Measurements from ENCODE around the gene ASS1.

Gene ASS1

GRCh38 chr9:130513078-130513477 is 68.3 kb downstream of the ASS1 start:
- H3K36me3 ChIP-seq (replicated peaks; ENCODE audit: insufficient read depth, low read length): no peaks in the 10 kb centered on the region
- TF ChIP-seq CTCF (IDR thresholded peaks at IDR 0.05; ENCODE audit: low read length) (no peak), EZH2 (optimal IDR thresholded peaks at IDR 0.05; ENCODE audit: low read depth, low read length) (no peak), EZH2phosphoT487 (IDR thresholded peaks at IDR 0.05; ENCODE audit: low read length) (no peak)
- no peak overlapping the region for H2AFZ ChIP-seq (ENCODE audit: low read length)
- H3K79me2 ChIP-seq (ENCODE audit: low read length): no peaks in the 10 kb centered on the region
- H4K20me1 ChIP-seq (ENCODE audit: insufficient read depth, low read length): no peaks in the 10 kb centered on the region
- H3K4me2 ChIP-seq (ENCODE audit: low read depth, low read length): no peak overlapping the region
- no peak overlapping the region for H3K27ac ChIP-seq (ENCODE audit: low read length)
- no peaks in the 10 kb centered on the region for H3K9me2 ChIP-seq (replicated peaks; ENCODE audit: insufficient read depth, low read length)
- DNase-seq: no peak
- no peak overlapping the region for H3K4me3 ChIP-seq (ENCODE audit: low read length)
- no peak overlapping the region for H3K9ac ChIP-seq (ENCODE audit: low read length)
- no peaks in the 10 kb centered on the region for H3K9me3 ChIP-seq (replicated peaks; ENCODE audit: insufficient read depth, low read length)
- peaks cover 59% of the 10 kb centered on the region for H3K27me3 ChIP-seq (replicated peaks; ENCODE audit: insufficient read depth, low read length)
- no peaks in the 10 kb centered on the region for H3K4me1 ChIP-seq (ENCODE audit: low read length)
- H3F3A ChIP-seq (ENCODE audit: insufficient read depth, low read length): no peaks in the 10 kb centered on the region

- Histone ChIP-seq H3K9me2 (replicated peaks; ENCODE audit: insufficient read depth, low read length) (no peaks in the 10 kb centered on the region), H3K27me3 (replicated peaks; ENCODE audit: insufficient read depth, low read length) (peaks cover 63% of the 10 kb centered on the region), H3K79me2 (ENCODE audit: low read length) (no peaks in the 10 kb centered on the region), H3K4me3 (ENCODE audit: low read length) (no peak overlapping the region), H3K4me1 (ENCODE audit: low read length) (no peaks in the 10 kb centered on the region), H4K20me1 (ENCODE audit: insufficient read depth, low read length) (no peaks in the 10 kb centered on the region), H3K9ac (ENCODE audit: low read length) (no peak overlapping the region), H3K9me3 (replicated peaks; ENCODE audit: insufficient read depth, low read length) (no peaks in the 10 kb centered on the region), H3K36me3 (replicated peaks; ENCODE audit: insufficient read depth, low read length) (no peaks in the 10 kb centered on the region), H3F3A (ENCODE audit: insufficient read depth, low read length) (no peaks in the 10 kb centered on the region), H3K27ac (ENCODE audit: low read length) (no peak overlapping the region), H3K4me2 (ENCODE audit: low read depth, low read length) (no peak overlapping the region), H2AFZ (ENCODE audit: low read length) (no peak overlapping the region)
- no peak for DNase-seq
- TF ChIP-seq CTCF (IDR thresholded peaks at IDR 0.05; ENCODE audit: low read length): no peak
- TF ChIP-seq EZH2 (optimal IDR thresholded peaks at IDR 0.05; ENCODE audit: low read depth, low read length): no peak
- no peak for TF ChIP-seq EZH2phosphoT487 (IDR thresholded peaks at IDR 0.05; ENCODE audit: low read length)
These were observed 73.5 kb downstream of the ASS1 start for GRCh38 chr9:130518233-130518632.

GRCh38 chr9:130518943-130519799 is 74.4 kb downstream of the ASS1 start:
- no peaks in the 10 kb centered on the region for H3K4me1 ChIP-seq (ENCODE audit: low read length)
- H3K9ac ChIP-seq (ENCODE audit: low read length): no peak overlapping the region
- no peaks in the 10 kb centered on the region for H3K79me2 ChIP-seq (ENCODE audit: low read length)
- H3K27me3 ChIP-seq (replicated peaks; ENCODE audit: insufficient read depth, low read length): peaks cover 73% of the 10 kb centered on the region
- TF ChIP-seq EZH2phosphoT487 (IDR thresholded peaks at IDR 0.05; ENCODE audit: low read length) (no peak), CTCF (IDR thresholded peaks at IDR 0.05; ENCODE audit: low read length) (no peak), EZH2 (optimal IDR thresholded peaks at IDR 0.05; ENCODE audit: low read depth, low read length) (no peak)
- H2AFZ ChIP-seq (ENCODE audit: low read length): no peak overlapping the region
- no peak for DNase-seq
- H3K4me2 ChIP-seq (ENCODE audit: low read depth, low read length): no peak overlapping the region
- no peak overlapping the region for H3K4me3 ChIP-seq (ENCODE audit: low read length)
- H3K9me3 ChIP-seq (replicated peaks; ENCODE audit: insufficient read depth, low read length): no peaks in the 10 kb centered on the region
- H3K9me2 ChIP-seq (replicated peaks; ENCODE audit: insufficient read depth, low read length): no peaks in the 10 kb centered on the region
- H3K36me3 ChIP-seq (replicated peaks; ENCODE audit: insufficient read depth, low read length): no peaks in the 10 kb centered on the region
- no peak overlapping the region for H3K27ac ChIP-seq (ENCODE audit: low read length)
- H3F3A ChIP-seq (ENCODE audit: insufficient read depth, low read length): no peaks in the 10 kb centered on the region
- no peaks in the 10 kb centered on the region for H4K20me1 ChIP-seq (ENCODE audit: insufficient read depth, low read length)

All from MM.1S (cell line).